ENCODE data around the gene ABLIM1. TPM values are rescaled to one million over a fixed set of nuclear protein-coding genes. Genes with fewer than 3 reads are reported as not detected.

ABLIM1 gene
- total and polyA plus RNA-seq, 10 donors, result 11.0 to 59.4 (median 38.7) TPM

DNA sequence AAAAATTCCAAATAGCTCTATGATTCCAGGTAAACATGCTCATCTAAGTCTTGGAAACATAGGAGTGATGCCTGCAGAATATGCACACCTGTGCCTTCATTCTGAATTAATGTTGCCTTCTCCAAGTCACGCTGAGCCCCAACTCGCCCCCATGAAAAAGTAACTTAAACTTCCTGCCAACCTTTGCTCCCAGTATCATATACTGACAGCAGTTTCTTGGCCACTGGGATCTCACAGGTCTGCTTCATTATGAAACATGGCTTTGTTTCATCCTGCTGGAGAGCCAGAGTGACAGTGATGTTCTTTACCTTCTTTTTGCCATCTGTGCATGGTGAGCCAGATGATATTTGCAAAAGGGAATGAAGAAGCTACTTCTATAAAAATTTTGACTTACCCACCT is 34.9 kb downstream of the ABLIM1 start:
- no peak overlapping the region for H3K4me3 ChIP-seq
- TF ChIP-seq, protein P1, sequence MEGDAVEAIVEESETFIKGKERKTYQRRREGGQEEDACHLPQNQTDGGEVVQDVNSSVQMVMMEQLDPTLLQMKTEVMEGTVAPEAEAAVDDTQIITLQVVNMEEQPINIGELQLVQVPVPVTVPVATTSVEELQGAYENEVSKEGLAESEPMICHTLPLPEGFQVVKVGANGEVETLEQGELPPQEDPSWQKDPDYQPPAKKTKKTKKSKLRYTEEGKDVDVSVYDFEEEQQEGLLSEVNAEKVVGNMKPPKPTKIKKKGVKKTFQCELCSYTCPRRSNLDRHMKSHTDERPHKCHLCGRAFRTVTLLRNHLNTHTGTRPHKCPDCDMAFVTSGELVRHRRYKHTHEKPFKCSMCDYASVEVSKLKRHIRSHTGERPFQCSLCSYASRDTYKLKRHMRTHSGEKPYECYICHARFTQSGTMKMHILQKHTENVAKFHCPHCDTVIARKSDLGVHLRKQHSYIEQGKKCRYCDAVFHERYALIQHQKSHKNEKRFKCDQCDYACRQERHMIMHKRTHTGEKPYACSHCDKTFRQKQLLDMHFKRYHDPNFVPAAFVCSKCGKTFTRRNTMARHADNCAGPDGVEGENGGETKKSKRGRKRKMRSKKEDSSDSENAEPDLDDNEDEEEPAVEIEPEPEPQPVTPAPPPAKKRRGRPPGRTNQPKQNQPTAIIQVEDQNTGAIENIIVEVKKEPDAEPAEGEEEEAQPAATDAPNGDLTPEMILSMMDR (IDR thresholded peaks at IDR 0.05 in 8 of 11, conservative IDR thresholded peaks at IDR 0.05 in 3 of 11), result no peak
- TF ChIP-seq POLR2A (IDR thresholded peaks at IDR 0.05) (no peak), POLR2AphosphoS5 (IDR thresholded peaks at IDR 0.05) (no peak)
- H3K4me1 ChIP-seq, result no peaks in the 10 kb centered on the region
- WGBS, 5 donors, result 93 to 100% (median 96%) methylated on average over 2 of the region's 2 CpGs
- H3K36me3 ChIP-seq, result no peaks in the 10 kb centered on the region
- no peak for DNase-seq
- no peak overlapping the region for H3K27ac ChIP-seq
- intact Hi-C loops (cut with DNase I; ENCODE audit: low total_unique reads), result no loop called here
- H3K27me3 ChIP-seq (replicated peaks in 1 of 7), result peaks cover 0 to 4% (median 0%) of the 10 kb centered on the region in 7 donors
- H3K9me3 ChIP-seq, result peaks cover 0 to 17% (median 13%) of the 10 kb centered on the region in 8 donors

DNA sequence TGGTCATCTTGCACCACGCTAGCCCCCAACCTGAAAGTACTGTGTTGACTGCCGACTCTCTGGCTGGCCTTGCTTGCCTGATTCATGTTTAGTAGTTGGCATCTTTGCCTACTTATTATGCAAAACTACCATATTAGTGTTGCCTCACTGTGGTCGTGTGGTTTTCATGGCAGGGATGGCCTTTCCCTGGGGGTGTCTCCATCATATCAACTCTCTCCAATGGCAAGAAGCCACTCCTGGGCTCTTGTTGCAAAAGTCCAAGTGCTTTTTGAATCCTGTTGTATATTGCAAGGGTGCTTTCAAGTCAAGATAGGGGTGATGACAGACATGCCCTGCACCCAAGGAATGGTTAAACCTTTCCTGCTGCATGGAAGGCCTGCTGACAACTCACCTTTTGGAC is 39.4 kb downstream of the ABLIM1 start:
- Histone ChIP-seq H3K36me3 (no peaks in the 10 kb centered on the region), H3K9me3 (peaks cover 0 to under 1% (median 0%) of the 10 kb centered on the region in 8 donors), H3K4me3 (no peak overlapping the region), H3K27me3 (replicated peaks in 1 of 7) (no peaks in the 10 kb centered on the region), H3K27ac (no peak overlapping the region), H3K4me1 (peaks cover 0 to under 1% (median 0%) of the 10 kb centered on the region in 6 donors)
- DNase-seq, result no peak
- 75 to 85% (median 80%) methylated on average over 3 of the region's 3 CpGs for WGBS, 5 donors
- TF ChIP-seq POLR2AphosphoS5 (IDR thresholded peaks at IDR 0.05) (no peak), POLR2A (IDR thresholded peaks at IDR 0.05) (no peak)
- TF ChIP-seq, protein P1 (IDR thresholded peaks at IDR 0.05 in 8 of 11, conservative IDR thresholded peaks at IDR 0.05 in 3 of 11), result no peak
- intact Hi-C loops (cut with DNase I; ENCODE audit: low total_unique reads), result no loop called here

DNA sequence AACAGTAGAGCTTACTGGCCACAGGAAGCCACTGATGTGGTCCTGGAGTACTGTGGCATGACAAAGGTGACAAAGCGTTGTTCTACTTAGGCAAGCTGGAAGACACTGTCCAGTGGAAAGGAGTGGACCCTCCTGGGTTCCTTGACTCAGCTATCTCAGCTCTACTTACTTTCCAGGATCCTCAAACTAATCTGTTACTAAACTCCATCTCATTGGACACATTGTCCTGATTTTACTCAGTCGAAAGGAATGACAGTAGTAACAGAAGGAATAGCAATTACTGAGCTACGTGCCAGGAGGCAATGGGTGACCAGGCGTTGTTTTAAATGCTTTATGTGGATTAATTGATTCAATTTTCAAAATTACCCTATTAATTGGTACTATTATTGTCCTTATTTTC is 41.6 kb downstream of the ABLIM1 start:
- Histone ChIP-seq H3K4me1 (peaks cover 0 to 12% (median 2%) of the 10 kb centered on the region in 6 donors), H3K27ac (no peak overlapping the region), H3K4me3 (no peak overlapping the region), H3K27me3 (replicated peaks in 1 of 7) (no peaks in the 10 kb centered on the region), H3K9me3 (no peaks in the 10 kb centered on the region), H3K36me3 (no peaks in the 10 kb centered on the region)
- 88 to 98% (median 97%) methylated on average over 4 of the region's 4 CpGs for WGBS, 5 donors
- TF ChIP-seq, protein P1 (IDR thresholded peaks at IDR 0.05 in 8 of 11, conservative IDR thresholded peaks at IDR 0.05 in 3 of 11), result no peak
- DNase-seq, result no peak
- intact Hi-C loops (cut with DNase I; ENCODE audit: low total_unique reads), result no loop called here

DNA sequence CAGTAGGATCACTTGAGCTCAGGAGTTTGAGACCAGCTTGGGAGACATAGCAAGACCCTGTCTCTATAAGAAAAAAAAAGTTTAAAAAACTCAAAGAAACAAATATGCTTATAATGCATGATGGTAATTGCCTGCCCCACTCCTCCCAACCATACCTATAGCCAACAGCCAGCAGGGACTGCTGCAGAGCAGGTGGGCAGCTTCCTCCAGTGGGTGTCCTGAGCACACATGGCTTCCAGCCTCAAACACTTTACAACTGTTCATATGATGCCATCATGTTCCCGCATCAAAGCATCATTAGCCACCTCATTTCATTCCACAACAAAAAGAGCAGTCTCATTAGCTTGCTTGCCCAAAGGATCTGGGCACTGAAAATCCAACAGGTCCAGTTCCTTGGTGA is 42.0 kb downstream of the ABLIM1 start:
- TF ChIP-seq, protein P1 (IDR thresholded peaks at IDR 0.05 in 8 of 11, conservative IDR thresholded peaks at IDR 0.05 in 3 of 11), result no peak
- TF ChIP-seq POLR2A (IDR thresholded peaks at IDR 0.05) (no peak), POLR2AphosphoS5 (IDR thresholded peaks at IDR 0.05) (no peak)
- Histone ChIP-seq H3K4me3 (no peak overlapping the region), H3K4me1 (peaks cover 0 to 12% (median 2%) of the 10 kb centered on the region in 6 donors), H3K27me3 (replicated peaks in 1 of 7) (no peaks in the 10 kb centered on the region), H3K36me3 (no peaks in the 10 kb centered on the region), H3K9me3 (no peaks in the 10 kb centered on the region), H3K27ac (no peak overlapping the region)
- intact Hi-C loops (cut with DNase I; ENCODE audit: low total_unique reads), result no loop called here
- WGBS, 5 donors, result 91 to 100% (median 100%) methylated on average over 1 of the region's 1 CpG
- no peak for DNase-seq
